Esophagus (tissue), 2 donors: ENCODE results near the gene ESM1. TPM values are rescaled to one million over a fixed set of nuclear protein-coding genes. Genes with fewer than 3 reads are reported as not detected.

Experiments
- H3K27ac ChIP-seq, 2 donors: one replicate each; pipeline ENCODE4 v1.5.1; 2013; ENCODE audit warnings: low read depth in 2 of 2, mild to moderate bottlenecking in 2 of 2, inconsistent platforms in 1 of 2, low read length in 1 of 2, moderate library complexity in 1 of 2
- H3K27me3 ChIP-seq, 2 donors: one replicate each; pipeline ENCODE4 v1.6.1; 2013; ENCODE audit warnings: low read length in 2 of 2, control low read depth in 1 of 2, mild to moderate bottlenecking in 1 of 2; ENCODE audit not compliant: insufficient read depth in 2 of 2, control insufficient read depth in 1 of 2
- H3K36me3 ChIP-seq, 2 donors: one replicate each; pipeline ENCODE4 v1.6.1; 2013; ENCODE audit warnings: low read length in 1 of 2; ENCODE audit not compliant: control insufficient read depth in 2 of 2, insufficient read depth in 2 of 2
- H3K4me1 ChIP-seq, 2 donors: one replicate each; pipeline ENCODE4 v1.6.1; 2013; ENCODE audit warnings: low read length in 1 of 2; ENCODE audit not compliant: control insufficient read depth in 2 of 2, insufficient read depth in 2 of 2
- H3K4me3 ChIP-seq, 2 donors: one replicate each; pipeline ENCODE4 v1.5.1; 2013; ENCODE audit warnings: low read length in 2 of 2, mild to moderate bottlenecking in 2 of 2, low read depth in 1 of 2, moderate library complexity in 1 of 2
- H3K9me3 ChIP-seq, 2 donors: one replicate each; pipeline ENCODE4 v1.6.1; 2013; ENCODE audit warnings: mild to moderate bottlenecking in 2 of 2, low read depth in 1 of 2, low read length in 1 of 2, moderate library complexity in 1 of 2; ENCODE audit not compliant: control insufficient read depth in 2 of 2, insufficient read depth in 1 of 2
- WGBS, 2 donors: extraction: QIAGEN DNeasy Blood & Tissue Kit; methylation state at CpG; one replicate each; pipeline ENCODE4 v1.1.7; 2013; 5-methylcytosine and 5-hydroxymethylcytosine counted together
- polyA plus RNA-seq, 2 donors: library from polyadenylated mRNA; stranded (reverse); fragments of 200-250 nt; gene quantifications; one replicate each; pipeline ENCODE4 v1.2.3, GENCODE V29; 2013
- donor health status: healthy with polysubstance abuse.
- donor health status: Bipolar disorder and iron deficiency.

ESM1 gene
- polyA plus RNA-seq, 2 donors, result 0.16 TPM; not detected in 1

- no peaks in the 10 kb centered on the region for H3K27me3 ChIP-seq
- H3K27ac ChIP-seq, result no peak overlapping the region
- H3K4me1 ChIP-seq, result no peaks in the 10 kb centered on the region
- no peak overlapping the region for H3K4me3 ChIP-seq
- H3K36me3 ChIP-seq, result no peaks in the 10 kb centered on the region
- 47 to 59% methylated on average over 1 of the region's 1 CpG for WGBS, 2 donors
- H3K9me3 ChIP-seq, result no peaks in the 10 kb centered on the region
Observed at GRCh38 chr5:54990841-54991258, 5.5 kb upstream of the ESM1 start.

GRCh38 chr5:54988817-54989216 lies 3.4 kb upstream of the ESM1 start:
- H3K9me3 ChIP-seq, result no peaks in the 10 kb centered on the region
- no peak overlapping the region for H3K27ac ChIP-seq
- H3K36me3 ChIP-seq, result no peaks in the 10 kb centered on the region
- no peak overlapping the region for H3K4me3 ChIP-seq
- H3K4me1 ChIP-seq, result peaks cover 0 to 3% of the 10 kb centered on the region in 2 donors
- 65 to 67% methylated on average over 2 of the region's 2 CpGs for WGBS, 2 donors
- H3K27me3 ChIP-seq, result peaks cover 0 to 5% of the 10 kb centered on the region in 2 donors

GRCh38 chr5:54988218-54988617 lies 2.8 kb upstream of the ESM1 start:
- WGBS, 2 donors, result 58 to 76% methylated on average over 1 of the region's 1 CpG
- Histone ChIP-seq H3K4me3 (no peak overlapping the region), H3K27me3 (peaks cover 0 to 5% of the 10 kb centered on the region in 2 donors), H3K27ac (no peak overlapping the region), H3K36me3 (no peaks in the 10 kb centered on the region), H3K9me3 (no peaks in the 10 kb centered on the region), H3K4me1 (peaks cover 0 to 3% of the 10 kb centered on the region in 2 donors)

- H3K4me3 ChIP-seq, result no peak overlapping the region
- no peak overlapping the region for H3K27ac ChIP-seq
- H3K27me3 ChIP-seq, result peaks cover 0 to 5% of the 10 kb centered on the region in 2 donors
- H3K9me3 ChIP-seq, result no peaks in the 10 kb centered on the region
- peaks cover 0 to 3% of the 10 kb centered on the region in 2 donors for H3K4me1 ChIP-seq
- WGBS, 2 donors, result 57 to 59% methylated on average over 5 of the region's 5 CpGs
- no peaks in the 10 kb centered on the region for H3K36me3 ChIP-seq
Observed at GRCh38 chr5:54986269-54986654, 869 bp upstream of the ESM1 start.

- Histone ChIP-seq H3K4me3 (no peak overlapping the region), H3K36me3 (no peaks in the 10 kb centered on the region), H3K27me3 (peaks cover 0 to 5% of the 10 kb centered on the region in 2 donors), H3K9me3 (no peaks in the 10 kb centered on the region), H3K27ac (no peak overlapping the region), H3K4me1 (peaks cover 0 to 3% of the 10 kb centered on the region in 2 donors)
- 53 to 56% methylated on average over 7 of the region's 7 CpGs for WGBS, 2 donors
Observed at GRCh38 chr5:54981928-54982327, 3.5 kb downstream of the ESM1 start.

- Histone ChIP-seq H3K9me3 (no peaks in the 10 kb centered on the region), H3K36me3 (no peaks in the 10 kb centered on the region), H3K27ac (no peak overlapping the region), H3K27me3 (no peaks in the 10 kb centered on the region), H3K4me1 (no peaks in the 10 kb centered on the region), H3K4me3 (no peak overlapping the region)
- WGBS, 2 donors, result 85 to 88% methylated on average over 1 of the region's 1 CpG
Observed at GRCh38 chr5:54975701-54976100, 9.7 kb downstream of the ESM1 start.

GRCh38 chr5:54969856-54970828 lies 15.3 kb downstream of the ESM1 start:
- no peak overlapping the region for H3K4me3 ChIP-seq
- no peaks in the 10 kb centered on the region for H3K36me3 ChIP-seq
- WGBS, 2 donors, result 61 to 72% methylated on average over 5 of the region's 5 CpGs
- H3K4me1 ChIP-seq, result no peaks in the 10 kb centered on the region
- no peaks in the 10 kb centered on the region for H3K9me3 ChIP-seq
- no peak overlapping the region for H3K27ac ChIP-seq
- H3K27me3 ChIP-seq, result no peaks in the 10 kb centered on the region

GRCh38 chr5:54969242-54969641 lies 16.2 kb downstream of the ESM1 start:
- H3K27me3 ChIP-seq, result no peaks in the 10 kb centered on the region
- H3K9me3 ChIP-seq, result no peaks in the 10 kb centered on the region
- H3K4me3 ChIP-seq, result no peak overlapping the region
- H3K27ac ChIP-seq, result no peak overlapping the region
- no peaks in the 10 kb centered on the region for H3K36me3 ChIP-seq
- H3K4me1 ChIP-seq, result no peaks in the 10 kb centered on the region
- WGBS, 2 donors, result 86 to 88% methylated on average over 4 of the region's 4 CpGs

GRCh38 chr5:54965806-54966205 lies 19.6 kb downstream of the ESM1 start:
- no peaks in the 10 kb centered on the region for H3K9me3 ChIP-seq
- 60 to 64% methylated on average over 3 of the region's 3 CpGs for WGBS, 2 donors
- H3K36me3 ChIP-seq, result no peaks in the 10 kb centered on the region
- H3K4me3 ChIP-seq, result no peak overlapping the region
- H3K27ac ChIP-seq, result no peak overlapping the region
- H3K27me3 ChIP-seq, result no peaks in the 10 kb centered on the region
- no peaks in the 10 kb centered on the region for H3K4me1 ChIP-seq

- Histone ChIP-seq H3K27me3 (peaks cover 0 to 2% of the 10 kb centered on the region in 2 donors), H3K27ac (no peak overlapping the region), H3K9me3 (no peaks in the 10 kb centered on the region), H3K36me3 (no peaks in the 10 kb centered on the region), H3K4me1 (no peaks in the 10 kb centered on the region), H3K4me3 (no peak overlapping the region)
Observed at GRCh38 chr5:54964405-54964804, 21.0 kb downstream of the ESM1 start.
